Ishikawa (cell line): ENCODE results near the gene PRKAR2A.

Source experiments
- TAF1 ChIP-seq: IDR thresholded peaks from 2 replicates; pipeline ENCODE4 v1.6.1; 2012; ENCODE audit warnings: low read depth, mild to moderate bottlenecking
- TF ChIP-seq, protein P1 (sequence below): IDR thresholded peaks from 2 replicates; pipeline ENCODE4 v1.6.1; 2012

DNA sequence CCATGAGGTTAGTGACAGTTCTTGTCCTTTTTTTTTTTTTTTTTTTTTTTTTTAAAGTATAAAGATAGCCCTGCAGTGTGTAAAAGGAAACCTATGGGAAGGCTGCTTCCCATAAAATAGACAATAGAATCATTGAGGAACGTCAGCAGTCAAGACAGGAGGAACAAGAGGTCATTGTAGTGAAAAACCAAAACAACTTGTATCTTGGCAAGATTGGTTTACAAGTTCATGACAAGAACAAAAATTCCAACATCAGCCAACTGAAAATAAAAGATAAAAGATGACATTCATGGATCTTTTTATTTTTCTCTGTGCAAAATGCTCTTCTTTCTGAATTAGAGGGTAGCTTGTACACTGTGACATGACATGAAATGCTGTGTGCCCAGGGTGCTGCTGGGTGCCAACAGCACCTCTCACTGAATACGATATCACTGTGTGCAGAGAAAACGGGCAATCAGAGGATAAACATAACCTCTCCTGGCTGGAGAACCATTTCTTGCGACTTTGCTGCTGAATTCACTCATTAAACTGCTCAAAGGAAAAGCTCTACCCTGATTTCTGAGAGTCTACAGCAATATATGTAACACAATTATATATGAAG, 100.6 kb downstream of the PRKAR2A start:
- no peak for TF ChIP-seq TAF1
- TF ChIP-seq, protein P1, sequence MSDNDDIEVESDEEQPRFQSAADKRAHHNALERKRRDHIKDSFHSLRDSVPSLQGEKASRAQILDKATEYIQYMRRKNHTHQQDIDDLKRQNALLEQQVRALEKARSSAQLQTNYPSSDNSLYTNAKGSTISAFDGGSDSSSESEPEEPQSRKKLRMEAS = no peak
